IMR-90 (cell line): ENCODE measurements around the gene PIEZO1. TPM values are rescaled to one million over a fixed set of nuclear protein-coding genes. Genes with fewer than 3 reads are reported as not detected.

ENCODE experiments used
- ATAC-seq: fragments of 200-7000 bp; cut with Tn5 transposase; 2 replicates; pipeline ENCODE4 v1.9.1; 2020; ENCODE audit warnings: low read depth, mild to moderate bottlenecking, moderate library complexity
- BruUV-seq: library from RNA; stranded (reverse); fragments of 400-500 nt; replicated peaks from 2 replicates; lab custom pipeline; 2021; lab: Mats Ljungman, UMichigan
- CTCF ChIA-PET: fragments of 300-600 bp; formaldehyde crosslinking; extraction: SDS; loops from one replicate; lab custom pipeline; 2021; ENCODE audit warnings: antibody characterized with exemption; lab: Yijun Ruan, JAX
- POLR2A ChIA-PET: fragments of 300-600 bp; sonication (Branson Sonifier 250); formaldehyde crosslinking; loops from one replicate; lab custom pipeline; 2022; ENCODE audit warnings: antibody characterized with exemption; ENCODE audit not compliant: unreplicated experiment; lab: Charles Lee
- DNase-seq: peaks from one replicate; pipeline ENCODE4 v3.0.0; 2013
- H2AFZ ChIP-seq: replicated peaks from 2 replicates; pipeline ENCODE3; 2013; ENCODE audit warnings: low read length, mild to moderate bottlenecking; ENCODE audit not compliant: poor library complexity
- H2AK5ac ChIP-seq: 2 replicates; pipeline ENCODE4 v1.6.1; 2013; ENCODE audit warnings: low read depth, low read length, inconsistent platforms
- H2AK9ac ChIP-seq: replicated peaks from 2 replicates; pipeline ENCODE3; 2013; ENCODE audit warnings: mild to moderate bottlenecking, low read depth, low read length, moderate library complexity; ENCODE audit not compliant: poor library complexity
- H2BK120ac ChIP-seq: 2 replicates; pipeline ENCODE4 v1.6.1; 2013; ENCODE audit warnings: low read depth, low read length, inconsistent platforms
- H2BK15ac ChIP-seq: 3 replicates; pipeline ENCODE4 v1.6.1; 2013; ENCODE audit warnings: low read depth, low read length, inconsistent platforms
- H2BK20ac ChIP-seq: 2 replicates; pipeline ENCODE4 v1.6.1; 2013; ENCODE audit warnings: low read depth, mild to moderate bottlenecking, inconsistent platforms, low read length, moderate library complexity
- H2BK5ac ChIP-seq: 2 replicates; pipeline ENCODE4 v1.6.1; 2013; ENCODE audit warnings: mild to moderate bottlenecking, low read depth, low read length, inconsistent platforms; ENCODE audit not compliant: poor library complexity, severe bottlenecking
- H3K14ac ChIP-seq: replicated peaks from 2 replicates; pipeline ENCODE4 v1.6.1; 2013; ENCODE audit warnings: low read depth, low read length, inconsistent platforms
- H3K18ac ChIP-seq: 2 replicates; pipeline ENCODE4 v1.6.1; 2013; ENCODE audit warnings: low read depth, low read length, control low read depth
- H3K23ac ChIP-seq: 2 replicates; pipeline ENCODE4 v1.6.1; 2013; ENCODE audit warnings: low read depth, low read length, inconsistent platforms
- H3K27ac ChIP-seq: 2 replicates; pipeline ENCODE4 v1.5.1; 2013; ENCODE audit warnings: mild to moderate bottlenecking, control low read depth, low read length; ENCODE audit not compliant: insufficient read depth
- H3K27me3 ChIP-seq: 2 replicates; pipeline ENCODE4 v1.6.1; 2013; ENCODE audit warnings: low read length; ENCODE audit not compliant: control insufficient read depth, insufficient read depth
- H3K36me3 ChIP-seq: 2 replicates; pipeline ENCODE4 v1.6.1; 2013; ENCODE audit warnings: low read length, mixed read lengths; ENCODE audit not compliant: control insufficient read depth, insufficient read depth
- H3K4ac ChIP-seq: 2 replicates; pipeline ENCODE4 v1.6.1; 2013; ENCODE audit warnings: low read depth, low read length, inconsistent platforms
- H3K4me1 ChIP-seq: 2 replicates; pipeline ENCODE4 v1.6.1; 2013; ENCODE audit warnings: low read length, mixed read lengths; ENCODE audit not compliant: control insufficient read depth, insufficient read depth
- H3K4me2 ChIP-seq: 2 replicates; pipeline ENCODE4 v1.6.1; 2013; ENCODE audit warnings: low read depth, mild to moderate bottlenecking, control low read depth, low read length, moderate library complexity
- H3K4me3 ChIP-seq: 2 replicates; pipeline ENCODE4 v1.5.1; 2013; ENCODE audit warnings: low read depth, mild to moderate bottlenecking, control low read depth, low read length, moderate library complexity; ENCODE audit not compliant: insufficient read depth
- H3K56ac ChIP-seq: 2 replicates; pipeline ENCODE4 v1.6.1; 2013; ENCODE audit warnings: low read length, inconsistent platforms; ENCODE audit not compliant: insufficient read depth; ENCODE audit errors: extremely low read depth
- H3K79me1 ChIP-seq, 2 experiments: 2 replicates each; pipeline ENCODE4 v1.6.1; 2013; ENCODE audit warnings: low read length in 2 of 2, inconsistent platforms in 1 of 2, low read depth in 1 of 2
- H3K9ac ChIP-seq: 2 replicates; pipeline ENCODE4 v1.6.1; 2013; ENCODE audit warnings: low read depth, low read length, control low read depth
- H3K9me1 ChIP-seq: 2 replicates; pipeline ENCODE4 v1.6.1; 2013; ENCODE audit warnings: low read length, inconsistent platforms; ENCODE audit not compliant: insufficient read depth
- H3K9me3 ChIP-seq: 2 replicates; pipeline ENCODE4 v1.6.1; 2013; ENCODE audit warnings: low read length; ENCODE audit not compliant: control insufficient read depth, insufficient read depth
- H4K20me1 ChIP-seq: 2 replicates; pipeline ENCODE4 v1.6.1; 2013; ENCODE audit warnings: low read length, inconsistent platforms; ENCODE audit not compliant: insufficient read depth
- H4K5ac ChIP-seq: 2 replicates; pipeline ENCODE4 v1.6.1; 2013; ENCODE audit warnings: mild to moderate bottlenecking, low read depth, low read length, control low read depth
- H4K8ac ChIP-seq, 2 experiments: 2 replicates each; pipeline ENCODE4 v1.6.1; 2013; ENCODE audit warnings: low read depth in 2 of 2, low read length in 2 of 2, control low read depth in 1 of 2, inconsistent platforms in 1 of 2
- H4K91ac ChIP-seq: 2 replicates; pipeline ENCODE4 v1.6.1; 2013; ENCODE audit warnings: low read depth, low read length, inconsistent platforms; ENCODE audit not compliant: insufficient read depth
- BHLHE40 ChIP-seq: fragments of 150-350 bp; IDR thresholded peaks from 2 replicates; pipeline ENCODE4 v1.6.1; 2016; ENCODE audit warnings: mild to moderate bottlenecking, low read depth, low read length
- CEBPB ChIP-seq: IDR thresholded peaks from 2 replicates; pipeline ENCODE4 v1.6.1; 2012; ENCODE audit warnings: low read depth, low read length, improper control_type of control experiment
- CHD1 ChIP-seq: IDR thresholded peaks from 2 replicates; pipeline ENCODE4 v1.6.1; 2012; ENCODE audit warnings: low read depth, low read length, improper control_type of control experiment
- FOS ChIP-seq: fragments of 150-350 bp; IDR thresholded peaks from 2 replicates; pipeline ENCODE4 v1.6.1; 2016; ENCODE audit warnings: low read depth, low read length
- MAFK ChIP-seq: IDR thresholded peaks from 2 replicates; pipeline ENCODE4 v1.6.1; 2012; ENCODE audit warnings: low read depth, low read length, improper control_type of control experiment
- MAZ ChIP-seq: IDR thresholded peaks from 2 replicates; pipeline ENCODE4 v1.6.1; 2012; ENCODE audit warnings: low read depth, mild to moderate bottlenecking, low read length, improper control_type of control experiment, moderate library complexity, borderline replicate concordance
- MXI1 ChIP-seq: IDR thresholded peaks from 2 replicates; pipeline ENCODE4 v1.6.1; 2012; ENCODE audit warnings: low read depth, mild to moderate bottlenecking, low read length, moderate library complexity, borderline replicate concordance
- NFE2L2 ChIP-seq: fragments of 150-350 bp; IDR thresholded peaks from 2 replicates; pipeline ENCODE4 v1.6.1; 2016; ENCODE audit warnings: low read depth, mild to moderate bottlenecking, low read length
- POLR2A ChIP-seq: IDR thresholded peaks from 2 replicates; pipeline ENCODE4 v1.6.1; 2012; ENCODE audit warnings: mild to moderate bottlenecking, low read depth, low read length
- RAD21 ChIP-seq: IDR thresholded peaks from 2 replicates; pipeline ENCODE4 v1.6.1; 2012; ENCODE audit warnings: low read length, improper control_type of control experiment
- RFX5 ChIP-seq: IDR thresholded peaks from 2 replicates; pipeline ENCODE4 v1.8.0; 2012; ENCODE audit warnings: low read depth, mild to moderate bottlenecking, low read length, moderate library complexity
- SMC3 ChIP-seq: fragments of 150-350 bp; IDR thresholded peaks from 2 replicates; pipeline ENCODE4 v1.6.1; 2016; ENCODE audit warnings: low read depth, mild to moderate bottlenecking, antibody characterized with exemption, low read length, moderate library complexity
- WGBS, 2 experiments: methylation state at CpG; one replicate each; pipeline versions ENCODE4 v1.1.5 to v1.1.7; 2013; ENCODE audit warnings: missing lambda C conversion rate in 2 of 2; ENCODE audit not compliant: insufficient read length in 1 of 2; ENCODE audit errors: extremely low coverage in 2 of 2; 5-methylcytosine and 5-hydroxymethylcytosine counted together
- dilution Hi-C: fragments of 300-500 bp; cut with HindIII; formaldehyde crosslinking; loops from one replicate; pipeline ENCODE4 v1.14.3; 2018; ENCODE audit warnings: low sequenced_read_pairs; ENCODE audit not compliant: unreplicated experiment
- in situ Hi-C: fragments of 300-500 bp; cut with MboI; formaldehyde crosslinking; loops from 3 replicates; pipeline ENCODE4 v1.14.3; 2019; ENCODE audit warnings: low sequenced_read_pairs, inconsistent platforms, mixed read lengths
- intact Hi-C: fragments of 100-400 bp; cut with micrococcal nuclease; formaldehyde crosslinking; loops from 2 replicates; pipeline ENCODE4 v1.10.0; 2022
- polyA plus RNA-seq, 3 experiments: library from polyadenylated mRNA; depleted of rRNA; stranded (reverse); fragments of >200 nt; gene quantifications; 2 replicates each; pipeline ENCODE4 v1.2.3, GENCODE V29; 2012; ENCODE audit warnings: low replicate concordance in 1 of 3
- total RNA-seq: library from RNA; depleted of rRNA; stranded (reverse); fragments of >200 nt; gene quantifications from 2 replicates; pipeline ENCODE4 v1.2.3, GENCODE V29; 2012
- TF ChIP-seq, protein P1 (sequence below): fragments of 150-350 bp; IDR thresholded peaks from 2 replicates; pipeline ENCODE4 v1.6.1; 2016; ENCODE audit warnings: low read depth, mild to moderate bottlenecking, low read length, moderate library complexity, borderline replicate concordance
- TF ChIP-seq, protein P2 (sequence below): fragments of 150-350 bp; IDR thresholded peaks from 2 replicates; pipeline ENCODE4 v1.6.1; 2017; ENCODE audit warnings: mild to moderate bottlenecking, antibody characterized with exemption, low read length, low read depth

Gene PIEZO1
- total and polyA plus RNA-seq, 2 of the 4 experiments (the other 2 are of a cell fraction): 36.2 to 372 TPM

DNA sequence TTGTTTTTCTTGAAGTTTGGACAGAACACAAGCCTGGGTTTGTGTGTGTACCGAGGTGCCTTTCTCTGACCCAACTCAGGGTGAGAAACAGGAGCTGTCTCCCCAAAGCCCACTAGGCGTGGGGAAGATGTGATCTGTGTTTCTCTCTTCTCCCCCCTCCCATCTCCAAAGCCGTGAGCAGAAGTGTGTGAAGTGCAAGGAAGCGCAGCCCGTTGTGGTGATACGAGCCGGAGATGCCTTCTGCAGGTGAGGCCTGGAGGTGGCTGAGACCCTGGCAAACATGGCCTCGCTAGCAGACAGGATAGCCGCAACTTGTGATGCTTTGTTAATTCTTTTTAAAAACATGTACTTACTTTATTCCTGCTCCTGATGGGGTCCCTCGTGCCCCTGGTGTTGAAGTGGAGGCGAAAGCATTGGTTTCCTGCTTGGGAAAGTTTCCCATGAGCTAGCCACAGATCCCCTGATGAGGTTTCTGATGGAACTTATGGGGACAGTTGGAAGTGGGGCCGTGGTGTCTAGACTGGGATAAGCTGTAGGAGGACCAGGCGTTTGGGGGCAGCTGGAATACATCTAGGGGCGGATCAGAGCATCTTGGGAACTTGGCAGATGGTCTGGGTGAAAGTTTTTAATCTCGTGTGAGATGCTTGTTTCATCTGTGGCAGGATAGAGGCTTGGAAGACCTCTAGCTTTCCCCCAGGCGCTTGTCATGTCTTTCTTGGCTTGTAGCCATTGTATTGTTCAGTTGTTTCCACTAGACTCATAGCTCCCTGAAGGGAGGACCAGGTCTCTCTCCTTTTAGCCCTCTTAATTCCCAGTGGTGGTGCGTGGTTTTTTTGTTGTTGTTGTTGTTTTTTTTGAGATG, 77.8 kb downstream of the PIEZO1 start:
- dilution Hi-C loops: no loop called here
- TF ChIP-seq BHLHE40 (no peak), CEBPB (no peak), MAFK (no peak), CHD1 (no peak), RAD21 (no peak), NFE2L2 (no peak), SMC3 (no peak), RFX5 (no peak), MAZ (no peak), POLR2A (no peak), MXI1 (no peak), FOS (no peak)
- TF ChIP-seq, protein P1, sequence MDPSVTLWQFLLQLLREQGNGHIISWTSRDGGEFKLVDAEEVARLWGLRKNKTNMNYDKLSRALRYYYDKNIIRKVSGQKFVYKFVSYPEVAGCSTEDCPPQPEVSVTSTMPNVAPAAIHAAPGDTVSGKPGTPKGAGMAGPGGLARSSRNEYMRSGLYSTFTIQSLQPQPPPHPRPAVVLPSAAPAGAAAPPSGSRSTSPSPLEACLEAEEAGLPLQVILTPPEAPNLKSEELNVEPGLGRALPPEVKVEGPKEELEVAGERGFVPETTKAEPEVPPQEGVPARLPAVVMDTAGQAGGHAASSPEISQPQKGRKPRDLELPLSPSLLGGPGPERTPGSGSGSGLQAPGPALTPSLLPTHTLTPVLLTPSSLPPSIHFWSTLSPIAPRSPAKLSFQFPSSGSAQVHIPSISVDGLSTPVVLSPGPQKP: no peak
- TF ChIP-seq, protein P2, sequence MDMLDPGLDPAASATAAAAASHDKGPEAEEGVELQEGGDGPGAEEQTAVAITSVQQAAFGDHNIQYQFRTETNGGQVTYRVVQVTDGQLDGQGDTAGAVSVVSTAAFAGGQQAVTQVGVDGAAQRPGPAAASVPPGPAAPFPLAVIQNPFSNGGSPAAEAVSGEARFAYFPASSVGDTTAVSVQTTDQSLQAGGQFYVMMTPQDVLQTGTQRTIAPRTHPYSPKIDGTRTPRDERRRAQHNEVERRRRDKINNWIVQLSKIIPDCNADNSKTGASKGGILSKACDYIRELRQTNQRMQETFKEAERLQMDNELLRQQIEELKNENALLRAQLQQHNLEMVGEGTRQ: no peak

More for the DNA sequence above, 77.8 kb downstream of the PIEZO1 start:
- Histone ChIP-seq H3K14ac (peak overlapping the region; percentile 37; the same call in 1 of the 2 replicates), H4K91ac (no peak overlapping the region; the same call in 1 of the 2 replicates), H3K56ac (no peak overlapping the region), H2BK15ac (no peak overlapping the region), H4K20me1 (peaks cover 26% of the 10 kb centered on the region; the same call in 1 of the 2 replicates), H3K18ac (no peak overlapping the region), H3K4me2 (peak overlapping the region; percentile 99), H2AK9ac (peak overlapping the region; percentile 98), H3K27me3 (no peaks in the 10 kb centered on the region), H4K5ac (no peak overlapping the region), H3K4me3 (peak overlapping the region; percentile 95), H3K36me3 (0 out of 2 replicates have a peak, but pooled peaks cover 2% of the 10 kb centered on the region), H3K27ac (peak overlapping the region; percentile 65; the same call in 1 of the 2 replicates), H2BK5ac (no peak overlapping the region), H3K4me1 (peaks cover 11% of the 10 kb centered on the region), H3K9ac (peak overlapping the region; percentile 80), H3K23ac (no peak overlapping the region), H4K8ac (peak overlapping the region; percentile 50 to 89; a peak in 3 of 4 replicates), H3K4ac (peak overlapping the region; percentile 81), H2BK20ac (no peak overlapping the region), H3K79me1 (peaks cover 26 to 68% of the 10 kb centered on the region in 2 experiments), H3K9me1 (no peaks in the 10 kb centered on the region), H3K9me3 (no peaks in the 10 kb centered on the region), H2AK5ac (peak overlapping the region; percentile 62), H2AFZ (peak overlapping the region; percentile 94), H2BK120ac (no peak overlapping the region)
- DNase-seq: no peak
- ChIA-PET POLR2A (no interaction called here), CTCF (no interaction called here)
- WGBS, 2 experiments: 80% methylated on average over 1 of the region's 17 CpGs; no CpG with 5 or more reads in 1 of the 2 experiments
- no peak for ATAC-seq
- in situ Hi-C loops: no loop called here
- no TSS peak for BruUV-seq
- intact Hi-C loops: no loop called here
